Measurements from ENCODE around the gene NCKAP1.
"Not testable (repeated sequence)": the region's sequence is repeated elsewhere in the genome, so short reads cannot be mapped to it uniquely, and the experiment has no call there.

NCKAP1 gene

GRCh38 chr2:182895798-182896197, 142.5 kb downstream of the NCKAP1 start:
- Mint-ChIP-seq H3K27ac (no peak overlapping the region), H3K9me3 (no peaks in the 10 kb centered on the region), H3K4me1 (no peaks in the 10 kb centered on the region), H3K4me3 (no peak overlapping the region), H3K36me3 (no peaks in the 10 kb centered on the region)
- no peak for ATAC-seq
- no peak for DNase-seq (ENCODE audit: low spot score in 2 of 2)

- Mint-ChIP-seq H3K27ac (no peak overlapping the region), H3K36me3 (no peaks in the 10 kb centered on the region), H3K9me3 (no peaks in the 10 kb centered on the region), H3K4me3 (no peak overlapping the region), H3K4me1 (no peaks in the 10 kb centered on the region)
- DNase-seq (ENCODE audit: low spot score in 2 of 2) (no peak), ATAC-seq (no peak)
Measured at GRCh38 chr2:182895169-182895568, 143.1 kb downstream of the NCKAP1 start.

DNA sequence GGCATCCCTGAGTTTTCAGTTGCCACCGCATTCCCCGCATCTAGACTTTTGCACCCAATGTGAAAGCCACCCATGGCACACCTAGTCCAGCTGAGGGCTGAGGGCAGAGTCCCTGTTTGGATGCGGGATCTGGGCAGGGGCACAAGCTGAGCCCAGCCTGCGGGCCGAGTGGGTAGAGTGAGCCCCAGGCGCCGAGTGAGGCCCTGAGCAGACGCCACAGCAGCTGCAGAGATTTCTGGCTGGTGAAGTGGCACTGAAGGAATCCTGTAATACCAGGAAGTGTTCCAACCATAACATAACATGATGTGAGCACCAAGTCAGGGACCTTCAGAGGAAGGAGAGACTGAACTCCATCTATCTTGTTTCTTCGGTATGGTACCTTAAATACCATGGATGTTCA, 144.1 kb downstream of the NCKAP1 start:
- Mint-ChIP-seq H3K4me1 (no peaks in the 10 kb centered on the region), H3K9me3 (no peaks in the 10 kb centered on the region), H3K36me3 (no peaks in the 10 kb centered on the region), H3K27ac (no peak overlapping the region), H3K4me3 (no peak overlapping the region)
- ATAC-seq (no peak), DNase-seq (ENCODE audit: low spot score in 2 of 2) (no peak)

- no peaks in the 10 kb centered on the region for H3K36me3 Mint-ChIP-seq
- no peaks in the 10 kb centered on the region for H3K9me3 Mint-ChIP-seq
- H3K4me1 Mint-ChIP-seq = no peaks in the 10 kb centered on the region
- ATAC-seq (no peak), DNase-seq (ENCODE audit: low spot score in 2 of 2) (no peak)
- H3K27ac Mint-ChIP-seq = no peak overlapping the region
- no peak overlapping the region for H3K4me3 Mint-ChIP-seq
Measured at GRCh38 chr2:182893666-182894065, 144.6 kb downstream of the NCKAP1 start.

- ATAC-seq = not testable (repeated sequence)
Measured at GRCh38 chr2:182893035-182893434, 145.2 kb downstream of the NCKAP1 start.

GRCh38 chr2:182891611-182892010, 146.6 kb downstream of the NCKAP1 start:
- Mint-ChIP-seq H3K4me3 (no peak overlapping the region), H3K36me3 (no peaks in the 10 kb centered on the region), H3K27ac (no peak overlapping the region), H3K4me1 (no peaks in the 10 kb centered on the region), H3K9me3 (no peaks in the 10 kb centered on the region)
- no peak for ATAC-seq
- no peak for DNase-seq (ENCODE audit: low spot score in 2 of 2)

More at GRCh38 chr2:182893035-182893434, 145.2 kb downstream of the NCKAP1 start:
- DNase-seq (ENCODE audit: low spot score in 2 of 2); H3K27ac Mint-ChIP-seq; H3K36me3 Mint-ChIP-seq; H3K4me1 Mint-ChIP-seq; H3K9me3 Mint-ChIP-seq; H3K4me3 Mint-ChIP-seq: not testable (repeated sequence)

DNA sequence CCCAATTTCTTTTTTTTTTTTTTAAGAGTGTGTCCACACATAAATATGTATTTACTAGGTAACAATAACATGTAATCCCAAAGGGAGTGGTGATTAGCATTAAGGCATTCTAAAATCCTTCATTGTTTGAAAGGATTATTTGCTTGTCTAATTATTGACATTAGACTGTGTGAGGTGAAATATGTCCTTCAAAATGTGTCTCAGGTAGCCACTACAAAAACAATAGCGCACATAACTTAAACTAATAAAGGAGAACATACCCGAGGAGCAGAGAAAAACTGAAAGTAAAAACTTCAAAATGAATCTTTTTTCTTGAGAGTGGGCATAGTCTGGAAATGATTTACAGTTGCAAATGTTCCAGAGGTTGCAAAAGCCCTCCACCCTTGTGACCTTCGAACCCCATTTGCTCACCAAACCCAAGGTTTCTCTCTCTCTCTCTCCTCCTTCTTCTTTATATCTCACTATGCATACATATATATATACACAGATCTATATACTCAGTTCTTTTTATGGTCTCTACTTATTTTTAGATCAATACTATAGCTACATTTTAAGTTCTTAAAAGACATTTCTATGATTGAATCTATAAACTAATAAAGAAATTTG, 147.4 kb downstream of the NCKAP1 start:
- H3K36me3 Mint-ChIP-seq = no peaks in the 10 kb centered on the region
- DNase-seq (ENCODE audit: low spot score in 2 of 2) (no peak), ATAC-seq (no peak)
- no peak overlapping the region for H3K4me3 Mint-ChIP-seq
- H3K9me3 Mint-ChIP-seq = no peaks in the 10 kb centered on the region
- H3K27ac Mint-ChIP-seq = no peak overlapping the region
- H3K4me1 Mint-ChIP-seq = no peaks in the 10 kb centered on the region

GRCh38 chr2:182890305-182890704, 148.0 kb downstream of the NCKAP1 start:
- Mint-ChIP-seq H3K9me3 (no peaks in the 10 kb centered on the region), H3K4me3 (no peak overlapping the region), H3K27ac (no peak overlapping the region), H3K4me1 (no peaks in the 10 kb centered on the region), H3K36me3 (no peaks in the 10 kb centered on the region)
- DNase-seq (ENCODE audit: low spot score in 2 of 2) (no peak), ATAC-seq (no peak)

- DNase-seq (ENCODE audit: low spot score in 2 of 2) (no peak), ATAC-seq (no peak)
- Mint-ChIP-seq H3K4me1 (no peaks in the 10 kb centered on the region), H3K36me3 (no peaks in the 10 kb centered on the region), H3K9me3 (no peaks in the 10 kb centered on the region), H3K27ac (no peak overlapping the region), H3K4me3 (no peak overlapping the region)
Measured at GRCh38 chr2:182887753-182888415, 150.4 kb downstream of the NCKAP1 start.

DNA sequence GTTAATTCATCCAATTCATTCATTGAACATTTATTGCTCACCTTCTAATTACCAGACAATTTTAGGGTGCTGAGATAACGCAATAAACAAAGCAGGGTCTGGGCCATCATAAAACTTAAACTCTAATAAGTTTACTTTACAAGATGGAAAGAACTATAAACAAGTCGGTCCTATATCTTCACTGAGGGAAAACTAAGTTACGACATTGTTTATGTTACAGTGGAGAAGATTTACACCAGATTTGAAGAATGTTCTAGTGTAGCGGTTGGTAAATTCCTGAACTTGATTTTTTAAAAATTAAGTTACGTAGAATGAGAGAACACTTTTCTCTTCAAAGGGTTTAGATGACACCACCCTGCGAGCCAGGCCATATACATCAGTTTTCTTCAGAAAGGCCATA, 151.2 kb downstream of the NCKAP1 start:
- H3K4me1 Mint-ChIP-seq = no peaks in the 10 kb centered on the region

DNA sequence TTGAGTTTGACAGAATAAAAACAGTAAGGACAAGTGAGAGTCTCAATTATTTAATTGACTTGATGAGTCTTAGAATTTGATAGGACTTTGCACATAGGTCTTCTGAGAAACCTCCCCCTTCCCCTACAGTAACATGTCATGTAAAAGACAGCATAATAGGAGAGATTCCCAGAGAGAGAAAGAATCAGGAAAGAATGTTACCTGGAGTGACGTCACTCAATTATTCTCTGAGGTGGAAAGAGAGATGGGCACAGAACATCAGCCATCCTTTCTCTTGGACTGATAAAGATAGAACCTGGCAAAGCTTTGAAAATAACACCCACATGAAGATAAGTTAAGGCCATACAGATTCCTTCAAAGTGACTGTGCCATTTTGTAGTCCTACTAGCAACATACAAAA, 152.5 kb downstream of the NCKAP1 start:
- H3K4me3 Mint-ChIP-seq = no peak overlapping the region
- DNase-seq (ENCODE audit: low spot score in 2 of 2) (no peak), ATAC-seq (no peak)
- H3K36me3 Mint-ChIP-seq = no peaks in the 10 kb centered on the region
- no peaks in the 10 kb centered on the region for H3K4me1 Mint-ChIP-seq
- peaks cover 3% of the 10 kb centered on the region for H3K9me3 Mint-ChIP-seq
- H3K27ac Mint-ChIP-seq = no peak overlapping the region

More for the DNA sequence above, 151.2 kb downstream of the NCKAP1 start:
- Mint-ChIP-seq H3K4me3 (no peak overlapping the region), H3K9me3 (no peaks in the 10 kb centered on the region), H3K27ac (no peak overlapping the region), H3K36me3 (no peaks in the 10 kb centered on the region)
- ATAC-seq (no peak), DNase-seq (ENCODE audit: low spot score in 2 of 2) (no peak)

DNA sequence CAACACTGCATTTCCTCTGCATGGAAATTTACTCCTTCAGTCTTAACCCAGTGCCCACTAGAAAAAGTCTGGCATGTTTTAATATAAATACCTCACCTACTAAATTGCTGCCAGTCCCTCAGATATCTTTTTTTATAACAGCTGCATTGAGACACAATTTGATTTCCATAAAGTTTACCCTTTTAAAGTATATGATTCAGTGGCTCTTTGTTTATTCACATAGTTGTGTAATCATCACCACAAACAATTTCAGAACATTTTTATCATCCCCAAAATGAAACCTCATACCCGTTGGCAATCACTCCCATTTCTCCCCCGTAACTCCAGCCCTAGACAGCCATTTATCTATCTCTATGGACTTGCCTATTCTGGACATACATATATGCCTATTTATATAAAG, 154.8 kb downstream of the NCKAP1 start:
- H3K36me3 Mint-ChIP-seq = no peaks in the 10 kb centered on the region
- ATAC-seq (no peak), DNase-seq (ENCODE audit: low spot score in 2 of 2) (no peak)
- peaks cover 5% of the 10 kb centered on the region for H3K9me3 Mint-ChIP-seq
- no peak overlapping the region for H3K27ac Mint-ChIP-seq
- no peaks in the 10 kb centered on the region for H3K4me1 Mint-ChIP-seq
- H3K4me3 Mint-ChIP-seq = no peak overlapping the region

DNA sequence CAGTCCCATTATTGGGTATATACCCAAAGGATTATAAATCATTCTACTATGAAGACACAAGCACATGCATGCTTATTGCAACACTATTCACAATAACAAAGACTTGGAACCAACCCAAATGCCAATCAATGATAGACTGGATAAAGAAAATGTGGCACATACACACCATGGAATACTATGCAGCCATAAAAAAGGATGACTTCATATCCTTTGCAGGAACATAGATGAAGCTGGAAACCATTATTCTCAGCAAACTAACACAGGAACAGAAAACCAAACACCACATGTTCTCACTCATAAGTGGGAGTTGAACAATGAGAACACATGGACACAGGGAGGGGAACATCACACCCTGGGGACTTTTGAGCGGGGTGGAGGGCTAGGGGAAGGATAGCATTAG, 158.2 kb downstream of the NCKAP1 start:
- not testable (repeated sequence) for DNase-seq (ENCODE audit: low spot score in 2 of 2); H3K4me1 Mint-ChIP-seq; H3K27ac Mint-ChIP-seq; ATAC-seq; H3K4me3 Mint-ChIP-seq; H3K36me3 Mint-ChIP-seq
- peaks cover 14% of the 10 kb centered on the region for H3K9me3 Mint-ChIP-seq

- DNase-seq (ENCODE audit: low spot score in 2 of 2); H3K36me3 Mint-ChIP-seq; ATAC-seq; H3K4me1 Mint-ChIP-seq; H3K4me3 Mint-ChIP-seq; H3K27ac Mint-ChIP-seq: not testable (repeated sequence)
- peaks cover 21% of the 10 kb centered on the region for H3K9me3 Mint-ChIP-seq
Measured at GRCh38 chr2:182876653-182877052, 161.6 kb downstream of the NCKAP1 start.

- Mint-ChIP-seq H3K4me3 (no peak overlapping the region), H3K36me3 (no peaks in the 10 kb centered on the region), H3K9me3 (peaks cover 7% of the 10 kb centered on the region), H3K27ac (no peak overlapping the region), H3K4me1 (peaks cover 16% of the 10 kb centered on the region)
- no peak for ATAC-seq
- DNase-seq (ENCODE audit: low spot score in 2 of 2) = no peak
Measured at GRCh38 chr2:182870227-182870626, 168.0 kb downstream of the NCKAP1 start.

GRCh38 chr2:182868054-182868796, 170.0 kb downstream of the NCKAP1 start:
- Mint-ChIP-seq H3K27ac (no peak overlapping the region), H3K9me3 (peaks cover 3% of the 10 kb centered on the region), H3K4me3 (no peak overlapping the region), H3K36me3 (no peaks in the 10 kb centered on the region), H3K4me1 (peaks cover 16% of the 10 kb centered on the region)
- DNase-seq (ENCODE audit: low spot score in 2 of 2) (no peak), ATAC-seq (no peak)

Data from stimulated activated effector memory CD8-positive, alpha-beta T cell treated with anti-CD3 and anti-CD28 coated beads, Interleukin-12 subunit alpha, Interleukin-12 subunit beta, amount 100 ng/mL, for 72 hours (primary cell).